Hepatocyte (in vitro differentiated cells): ENCODE results near the gene SH3BGR. TPM values are rescaled to one million over a fixed set of nuclear protein-coding genes. Genes with fewer than 3 reads are reported as not detected.

Experiments used
- DNase-seq: peaks from one replicate; pipeline ENCODE4 v3.0.0-alpha.2; 2016; ENCODE audit warnings: low spot score
- H2AFZ ChIP-seq: fragments of 200-600 bp; sonication (generic); 2 replicates; pipeline ENCODE4 v1.6.0; 2016; ENCODE audit warnings: antibody characterized with exemption, mild to moderate bottlenecking
- H3K27ac ChIP-seq: fragments of 200-600 bp; sonication (generic); 2 replicates; pipeline ENCODE4 v1.5.1; 2016; ENCODE audit warnings: mild to moderate bottlenecking
- H3K27me3 ChIP-seq: fragments of 200-600 bp; sonication (generic); 2 replicates; pipeline ENCODE4 v1.6.1; 2016
- H3K36me3 ChIP-seq: fragments of 200-600 bp; sonication (generic); replicated peaks from 2 replicates; pipeline ENCODE4 v1.5.1; 2016; ENCODE audit warnings: low read depth; ENCODE audit not compliant: insufficient read depth
- H3K4me1 ChIP-seq: fragments of 200-600 bp; sonication (generic); 2 replicates; pipeline ENCODE4 v1.5.1; 2016; ENCODE audit warnings: mild to moderate bottlenecking, moderate library complexity; ENCODE audit not compliant: insufficient read depth
- H3K4me2 ChIP-seq: fragments of 200-600 bp; sonication (generic); 2 replicates; pipeline ENCODE4 v1.6.0; 2016
- H3K4me3 ChIP-seq: fragments of 200-600 bp; sonication (generic); 2 replicates; pipeline ENCODE4 v1.5.1; 2016; ENCODE audit warnings: mild to moderate bottlenecking
- H3K79me2 ChIP-seq: fragments of 200-600 bp; sonication (generic); 2 replicates; pipeline ENCODE4 v1.6.0; 2017; ENCODE audit warnings: mild to moderate bottlenecking
- H3K9me2 ChIP-seq: fragments of 200-600 bp; sonication (generic); replicated peaks from 2 replicates; pipeline ENCODE4 v1.6.0; 2017; ENCODE audit warnings: mild to moderate bottlenecking; ENCODE audit not compliant: insufficient read depth
- H3K9me3 ChIP-seq: fragments of 200-600 bp; sonication (generic); 2 replicates; pipeline ENCODE4 v1.5.1; 2016; ENCODE audit warnings: low read depth, mild to moderate bottlenecking
- H4K20me1 ChIP-seq: fragments of 200-600 bp; sonication (generic); 2 replicates; pipeline ENCODE4 v1.6.0; 2016; ENCODE audit warnings: mild to moderate bottlenecking; ENCODE audit not compliant: insufficient read depth, poor library complexity, severe bottlenecking
- EZH2 ChIP-seq: fragments of 200-600 bp; sonication (generic); IDR thresholded peaks from 2 replicates; pipeline ENCODE4 v1.6.1; 2016; ENCODE audit warnings: antibody characterized with exemption, mild to moderate bottlenecking, borderline replicate concordance
- EZH2phosphoT487 ChIP-seq: fragments of 200-600 bp; sonication (generic); IDR thresholded peaks from one replicate; pipeline ENCODE4 v1.6.1; 2018; ENCODE audit warnings: antibody characterized with exemption, mild to moderate bottlenecking, low read depth, moderate library complexity; ENCODE audit not compliant: unreplicated experiment, severe bottlenecking
- WGBS: methylation state at CpG from one replicate; pipeline ENCODE4 v1.1.6; 2016; ENCODE audit warnings: low lambda C conversion rate; ENCODE audit errors: missing lambda C conversion rate; 5-methylcytosine and 5-hydroxymethylcytosine counted together
- polyA plus RNA-seq: library from polyadenylated mRNA; unstranded; fragments of >200 nt; fragmentation: Nextera tagmentation; extraction: Ambion mirVana; gene quantifications from 2 replicates; pipeline ENCODE4 v1.2.1, GENCODE V29; 2016
- total RNA-seq: library from RNA; depleted of rRNA; stranded (reverse); fragments of >200 nt; gene quantifications from 2 replicates; pipeline ENCODE4 v1.2.3, GENCODE V29; 2014
- TF ChIP-seq, protein P1 (sequence below): fragments of 200-600 bp; sonication (generic); IDR thresholded peaks from 2 replicates; pipeline ENCODE4 v1.5.1; 2016; ENCODE audit warnings: antibody characterized with exemption, mild to moderate bottlenecking; ENCODE audit not compliant: poor library complexity

Gene SH3BGR
- total and polyA plus RNA-seq, 2 experiments from 2014 or later = 1.8 to 2.5 TPM

DNA sequence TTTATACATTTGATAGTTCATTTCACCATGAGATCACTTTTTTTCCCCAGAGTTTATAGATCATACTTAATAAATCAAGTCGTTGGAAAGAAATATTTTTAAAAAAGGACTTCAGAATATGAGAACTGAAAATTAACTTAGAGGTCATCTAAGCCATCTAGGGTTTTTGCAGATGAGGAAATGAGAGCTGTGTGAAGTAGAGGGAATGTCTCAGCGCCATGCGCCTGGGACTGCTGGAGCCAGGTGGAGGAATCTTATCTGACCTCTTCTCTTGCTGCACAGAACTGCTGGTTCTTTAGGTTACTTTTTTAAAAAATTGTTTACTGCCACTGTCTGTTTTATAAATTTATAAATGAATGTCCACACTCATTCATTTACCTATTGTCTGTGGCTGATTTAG, 11.5 kb downstream of the SH3BGR start:
- Histone ChIP-seq H4K20me1 (no peaks in the 10 kb centered on the region), H3K27ac (no peak overlapping the region), H3K27me3 (no peaks in the 10 kb centered on the region), H3K9me2 (no peaks in the 10 kb centered on the region), H2AFZ (no peak overlapping the region), H3K79me2 (no peaks in the 10 kb centered on the region), H3K4me3 (no peak overlapping the region), H3K4me2 (no peak overlapping the region), H3K4me1 (no peaks in the 10 kb centered on the region), H3K9me3 (no peaks in the 10 kb centered on the region), H3K36me3 (no peaks in the 10 kb centered on the region)
- DNase-seq = no peak
- WGBS = 85% methylated on average over 3 of the region's 3 CpGs
- TF ChIP-seq, protein P1, sequence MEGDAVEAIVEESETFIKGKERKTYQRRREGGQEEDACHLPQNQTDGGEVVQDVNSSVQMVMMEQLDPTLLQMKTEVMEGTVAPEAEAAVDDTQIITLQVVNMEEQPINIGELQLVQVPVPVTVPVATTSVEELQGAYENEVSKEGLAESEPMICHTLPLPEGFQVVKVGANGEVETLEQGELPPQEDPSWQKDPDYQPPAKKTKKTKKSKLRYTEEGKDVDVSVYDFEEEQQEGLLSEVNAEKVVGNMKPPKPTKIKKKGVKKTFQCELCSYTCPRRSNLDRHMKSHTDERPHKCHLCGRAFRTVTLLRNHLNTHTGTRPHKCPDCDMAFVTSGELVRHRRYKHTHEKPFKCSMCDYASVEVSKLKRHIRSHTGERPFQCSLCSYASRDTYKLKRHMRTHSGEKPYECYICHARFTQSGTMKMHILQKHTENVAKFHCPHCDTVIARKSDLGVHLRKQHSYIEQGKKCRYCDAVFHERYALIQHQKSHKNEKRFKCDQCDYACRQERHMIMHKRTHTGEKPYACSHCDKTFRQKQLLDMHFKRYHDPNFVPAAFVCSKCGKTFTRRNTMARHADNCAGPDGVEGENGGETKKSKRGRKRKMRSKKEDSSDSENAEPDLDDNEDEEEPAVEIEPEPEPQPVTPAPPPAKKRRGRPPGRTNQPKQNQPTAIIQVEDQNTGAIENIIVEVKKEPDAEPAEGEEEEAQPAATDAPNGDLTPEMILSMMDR = no peak
- TF ChIP-seq EZH2 (no peak), EZH2phosphoT487 (no peak)

DNA sequence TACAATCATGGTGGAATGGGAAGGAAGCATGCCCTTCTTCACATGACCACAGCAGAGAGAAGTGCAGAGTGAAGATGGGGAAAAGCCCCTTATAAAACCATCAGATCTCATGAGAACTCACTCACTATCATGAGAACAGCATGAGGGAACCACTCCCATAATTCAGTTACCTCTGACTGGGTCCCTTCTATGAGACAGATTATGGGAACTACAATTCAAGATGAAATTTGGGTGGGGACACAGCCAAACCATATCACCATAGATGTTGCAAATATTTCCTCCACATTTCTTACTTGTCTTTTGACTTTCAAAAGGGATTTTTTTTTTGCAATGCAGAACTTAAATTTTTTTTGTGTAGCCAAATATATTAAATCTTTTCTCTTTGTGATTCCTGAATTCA, 14.8 kb downstream of the SH3BGR start:
- Histone ChIP-seq H3K4me2 (no peak overlapping the region), H3K27me3 (no peaks in the 10 kb centered on the region), H3K9me3 (no peaks in the 10 kb centered on the region), H2AFZ (no peak overlapping the region), H3K27ac (no peak overlapping the region), H3K4me1 (no peaks in the 10 kb centered on the region), H3K36me3 (no peaks in the 10 kb centered on the region), H3K9me2 (no peaks in the 10 kb centered on the region), H4K20me1 (no peaks in the 10 kb centered on the region), H3K4me3 (no peak overlapping the region), H3K79me2 (no peaks in the 10 kb centered on the region)
- TF ChIP-seq EZH2phosphoT487 (no peak), EZH2 (no peak)
- no peak for DNase-seq

DNA sequence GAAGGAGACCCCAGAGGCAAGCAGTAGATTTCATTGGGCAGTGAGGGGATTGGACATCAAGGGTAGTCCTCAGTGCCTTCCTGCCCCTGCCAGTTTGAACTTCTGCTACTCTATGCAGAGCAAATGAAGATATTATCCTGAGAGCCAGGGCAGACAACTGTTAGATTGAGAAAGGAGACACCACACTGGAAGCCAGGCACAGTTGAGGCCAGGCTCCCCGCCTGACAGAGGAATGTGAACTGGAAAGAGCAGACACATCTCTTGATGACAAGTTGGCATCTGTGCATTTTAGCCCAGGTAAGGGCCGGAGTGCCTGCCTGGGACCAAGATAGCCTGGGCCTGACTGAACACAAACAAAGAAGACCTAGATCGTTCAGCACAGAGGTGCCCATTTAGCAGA, 16.0 kb downstream of the SH3BGR start:
- TF ChIP-seq EZH2 (no peak), EZH2phosphoT487 (no peak)
- TF ChIP-seq, protein P1 = no peak
- Histone ChIP-seq H4K20me1 (no peaks in the 10 kb centered on the region), H3K27me3 (no peaks in the 10 kb centered on the region), H3K27ac (no peak overlapping the region), H3K9me3 (no peaks in the 10 kb centered on the region), H3K79me2 (no peaks in the 10 kb centered on the region), H3K4me2 (no peak overlapping the region), H3K9me2 (no peaks in the 10 kb centered on the region), H3K36me3 (no peaks in the 10 kb centered on the region), H3K4me3 (no peak overlapping the region), H3K4me1 (no peaks in the 10 kb centered on the region), H2AFZ (no peak overlapping the region)
- 89% methylated on average over 3 of the region's 3 CpGs for WGBS
- no peak for DNase-seq

DNA sequence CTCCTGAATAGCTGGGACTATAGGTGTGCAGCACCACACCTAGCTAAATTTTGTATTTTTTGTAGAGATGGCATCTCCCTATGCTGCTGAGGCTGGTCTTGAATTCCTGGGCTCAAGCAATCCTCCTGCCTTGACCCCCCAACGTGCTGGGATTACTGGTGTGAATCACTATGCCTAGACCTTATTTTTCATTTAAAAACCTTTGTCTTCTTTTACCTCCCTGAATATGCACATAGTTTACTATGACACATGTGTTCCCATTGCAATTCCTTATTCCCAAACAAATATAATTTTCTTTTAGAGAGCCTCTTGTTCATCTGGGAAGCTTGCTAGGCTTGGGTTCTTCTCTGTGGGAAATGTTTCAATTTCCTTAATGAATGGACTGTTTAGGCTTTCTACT, 16.8 kb downstream of the SH3BGR start:
- Histone ChIP-seq H3K9me3 (no peaks in the 10 kb centered on the region), H3K9me2 (no peaks in the 10 kb centered on the region), H3K27me3 (no peaks in the 10 kb centered on the region), H3K27ac (no peak overlapping the region), H4K20me1 (no peaks in the 10 kb centered on the region), H3K79me2 (no peaks in the 10 kb centered on the region), H3K4me1 (no peaks in the 10 kb centered on the region), H3K4me2 (no peak overlapping the region), H2AFZ (no peak overlapping the region), H3K4me3 (no peak overlapping the region), H3K36me3 (no peaks in the 10 kb centered on the region)
- 63% methylated on average over 1 of the region's 1 CpG for WGBS
- TF ChIP-seq, protein P1 = no peak
- TF ChIP-seq EZH2phosphoT487 (no peak), EZH2 (no peak)
- no peak for DNase-seq
